ENCODE data around the gene AMOTL1.

Gene AMOTL1

GRCh38 chr11:94857337-94857736 is 89.2 kb downstream of the AMOTL1 start:
- DNase-seq (ENCODE audit: extremely low read depth, low read depth): no peak
- TF ChIP-seq, protein P1, sequence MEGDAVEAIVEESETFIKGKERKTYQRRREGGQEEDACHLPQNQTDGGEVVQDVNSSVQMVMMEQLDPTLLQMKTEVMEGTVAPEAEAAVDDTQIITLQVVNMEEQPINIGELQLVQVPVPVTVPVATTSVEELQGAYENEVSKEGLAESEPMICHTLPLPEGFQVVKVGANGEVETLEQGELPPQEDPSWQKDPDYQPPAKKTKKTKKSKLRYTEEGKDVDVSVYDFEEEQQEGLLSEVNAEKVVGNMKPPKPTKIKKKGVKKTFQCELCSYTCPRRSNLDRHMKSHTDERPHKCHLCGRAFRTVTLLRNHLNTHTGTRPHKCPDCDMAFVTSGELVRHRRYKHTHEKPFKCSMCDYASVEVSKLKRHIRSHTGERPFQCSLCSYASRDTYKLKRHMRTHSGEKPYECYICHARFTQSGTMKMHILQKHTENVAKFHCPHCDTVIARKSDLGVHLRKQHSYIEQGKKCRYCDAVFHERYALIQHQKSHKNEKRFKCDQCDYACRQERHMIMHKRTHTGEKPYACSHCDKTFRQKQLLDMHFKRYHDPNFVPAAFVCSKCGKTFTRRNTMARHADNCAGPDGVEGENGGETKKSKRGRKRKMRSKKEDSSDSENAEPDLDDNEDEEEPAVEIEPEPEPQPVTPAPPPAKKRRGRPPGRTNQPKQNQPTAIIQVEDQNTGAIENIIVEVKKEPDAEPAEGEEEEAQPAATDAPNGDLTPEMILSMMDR (IDR thresholded peaks at IDR 0.05; ENCODE audit: low read depth, low read length): no peak

GRCh38 chr11:94858012-94858705 is 90.0 kb downstream of the AMOTL1 start:
- TF ChIP-seq, protein P1 (IDR thresholded peaks at IDR 0.05; ENCODE audit: low read depth, low read length): no peak
- DNase-seq (ENCODE audit: extremely low read depth, low read depth): no peak

DNA sequence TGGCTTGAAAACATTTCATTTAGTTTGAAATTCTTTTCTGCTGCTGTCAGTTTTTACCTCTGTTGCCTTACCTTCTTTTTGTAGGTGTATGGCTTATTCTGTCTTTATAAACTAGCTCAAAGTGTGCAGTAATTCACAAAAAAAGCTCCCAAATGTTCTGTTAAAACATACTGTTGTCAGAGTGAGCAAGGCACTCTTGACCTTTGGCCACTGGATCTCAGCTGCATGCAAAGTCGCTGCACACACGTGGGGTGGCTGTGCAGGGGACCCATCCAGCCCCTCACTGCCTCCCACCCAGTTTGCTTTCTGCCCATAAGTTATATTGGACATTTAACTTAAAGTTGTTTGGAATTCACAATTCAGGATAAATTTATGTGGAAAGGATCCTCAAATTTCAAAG is 92.2 kb downstream of the AMOTL1 start:
- no peak for DNase-seq (ENCODE audit: extremely low read depth, low read depth)
- TF ChIP-seq, protein P1 (IDR thresholded peaks at IDR 0.05; ENCODE audit: low read depth, low read length): no peak

GRCh38 chr11:94861306-94861845 is 93.2 kb downstream of the AMOTL1 start:
- TF ChIP-seq, protein P1 (IDR thresholded peaks at IDR 0.05; ENCODE audit: low read depth, low read length): no peak

GRCh38 chr11:94862926-94863880 is 95.0 kb downstream of the AMOTL1 start:
- peak; percentile 25 for DNase-seq (ENCODE audit: extremely low read depth, low read depth)
- TF ChIP-seq, protein P1 (IDR thresholded peaks at IDR 0.05; ENCODE audit: low read depth, low read length): no peak

More at GRCh38 chr11:94861306-94861845, 93.2 kb downstream of the AMOTL1 start:
- DNase-seq (ENCODE audit: extremely low read depth, low read depth): no peak

- TF ChIP-seq, protein P1 (IDR thresholded peaks at IDR 0.05; ENCODE audit: low read depth, low read length): no peak
Observed at GRCh38 chr11:94864506-94865045, 96.4 kb downstream of the AMOTL1 start.

More at GRCh38 chr11:94864506-94865045, 96.4 kb downstream of the AMOTL1 start:
- no peak for DNase-seq (ENCODE audit: extremely low read depth, low read depth)

Measured in AG09319 (cell line).